AG04449 (cell line): ENCODE data around the gene SYNDIG1.

ENCODE experiments used
- CTCF ChIA-PET: fragments of 350-600 bp; formaldehyde crosslinking; extraction: SDS; loops from one replicate; lab custom pipeline; 2021; ENCODE audit warnings: antibody characterized with exemption; lab: Yijun Ruan, JAX
- POLR2A ChIA-PET: fragments of 400-600, 350-600 bp; formaldehyde crosslinking; extraction: SDS; loops from one replicate; lab custom pipeline; 2020; ENCODE audit warnings: antibody characterized with exemption, inconsistent platforms; lab: Yijun Ruan, JAX
- DNase-seq: peaks from one replicate; pipeline ENCODE4 v3.0.0-alpha.2; 2010; ENCODE audit warnings: low read depth, low spot score
- H3K4me3 ChIP-seq: 2 replicates; pipeline ENCODE4 v1.5.1; 2011; ENCODE audit warnings: low read depth, mild to moderate bottlenecking, control low read depth, low read length
- TF ChIP-seq, protein P1 (sequence below): IDR thresholded peaks from one replicate; pipeline ENCODE4 v1.5.1; 2011; ENCODE audit warnings: mild to moderate bottlenecking, moderate library complexity, low read length, control low read depth, inconsistent platforms; ENCODE audit not compliant: insufficient read depth; ENCODE audit errors: missing control alignments

Gene SYNDIG1

DNA sequence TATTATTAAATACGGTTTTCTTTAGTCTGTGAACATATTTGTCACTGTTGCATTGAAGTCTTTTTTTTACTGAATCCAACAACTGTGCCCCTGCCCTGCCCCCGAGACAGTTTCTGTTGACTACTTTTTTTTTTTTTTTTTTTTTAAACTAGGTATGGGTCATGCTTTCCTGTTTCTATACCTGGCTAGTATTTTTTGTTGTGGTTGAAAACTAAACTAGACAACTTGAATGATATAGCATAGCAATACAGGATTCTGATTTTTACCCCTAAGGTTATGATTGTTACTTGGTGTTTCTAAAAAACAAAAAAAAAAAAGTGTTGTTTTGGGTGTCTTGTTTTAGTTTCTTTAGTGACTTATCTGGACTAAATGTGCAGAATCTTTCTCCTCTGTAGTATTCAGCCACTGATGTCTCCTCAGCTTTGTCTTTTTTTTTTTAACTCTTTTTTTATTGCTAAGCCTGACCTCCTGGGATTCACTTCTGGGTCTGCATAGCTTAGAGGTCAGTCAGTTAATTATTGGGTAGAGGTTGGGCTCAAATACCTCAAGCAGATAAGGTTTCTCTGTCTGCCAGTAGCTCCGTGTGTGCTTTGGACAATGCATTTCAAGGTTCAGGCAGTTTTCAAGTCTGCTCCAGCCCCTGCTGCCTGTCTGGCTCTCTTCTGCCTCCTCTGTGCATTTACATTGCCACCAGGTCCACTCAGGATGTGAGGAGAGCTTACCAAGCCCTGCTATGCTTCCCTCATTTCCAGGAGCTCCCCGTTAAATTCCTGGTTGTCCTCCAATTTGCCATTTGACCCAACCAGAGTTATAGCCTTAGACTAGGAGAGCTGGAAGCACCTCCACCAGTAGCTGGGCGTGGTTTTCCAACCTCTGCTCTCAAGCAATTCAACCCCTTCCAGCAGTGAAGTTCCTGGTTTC is 91.4 kb downstream of the SYNDIG1 start:
- TF ChIP-seq, protein P1, sequence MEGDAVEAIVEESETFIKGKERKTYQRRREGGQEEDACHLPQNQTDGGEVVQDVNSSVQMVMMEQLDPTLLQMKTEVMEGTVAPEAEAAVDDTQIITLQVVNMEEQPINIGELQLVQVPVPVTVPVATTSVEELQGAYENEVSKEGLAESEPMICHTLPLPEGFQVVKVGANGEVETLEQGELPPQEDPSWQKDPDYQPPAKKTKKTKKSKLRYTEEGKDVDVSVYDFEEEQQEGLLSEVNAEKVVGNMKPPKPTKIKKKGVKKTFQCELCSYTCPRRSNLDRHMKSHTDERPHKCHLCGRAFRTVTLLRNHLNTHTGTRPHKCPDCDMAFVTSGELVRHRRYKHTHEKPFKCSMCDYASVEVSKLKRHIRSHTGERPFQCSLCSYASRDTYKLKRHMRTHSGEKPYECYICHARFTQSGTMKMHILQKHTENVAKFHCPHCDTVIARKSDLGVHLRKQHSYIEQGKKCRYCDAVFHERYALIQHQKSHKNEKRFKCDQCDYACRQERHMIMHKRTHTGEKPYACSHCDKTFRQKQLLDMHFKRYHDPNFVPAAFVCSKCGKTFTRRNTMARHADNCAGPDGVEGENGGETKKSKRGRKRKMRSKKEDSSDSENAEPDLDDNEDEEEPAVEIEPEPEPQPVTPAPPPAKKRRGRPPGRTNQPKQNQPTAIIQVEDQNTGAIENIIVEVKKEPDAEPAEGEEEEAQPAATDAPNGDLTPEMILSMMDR: no peak
- POLR2A ChIA-PET: no interaction called here
- no peak for DNase-seq
- no peak overlapping the region for H3K4me3 ChIP-seq
- CTCF ChIA-PET: no interaction called here

GRCh38 chr20:24565835-24566351 is 96.5 kb downstream of the SYNDIG1 start:
- TF ChIP-seq, protein P1: no peak
- H3K4me3 ChIP-seq: no peak overlapping the region
- CTCF ChIA-PET: no interaction called here
- DNase-seq: no peak
- POLR2A ChIA-PET: no interaction called here

DNA sequence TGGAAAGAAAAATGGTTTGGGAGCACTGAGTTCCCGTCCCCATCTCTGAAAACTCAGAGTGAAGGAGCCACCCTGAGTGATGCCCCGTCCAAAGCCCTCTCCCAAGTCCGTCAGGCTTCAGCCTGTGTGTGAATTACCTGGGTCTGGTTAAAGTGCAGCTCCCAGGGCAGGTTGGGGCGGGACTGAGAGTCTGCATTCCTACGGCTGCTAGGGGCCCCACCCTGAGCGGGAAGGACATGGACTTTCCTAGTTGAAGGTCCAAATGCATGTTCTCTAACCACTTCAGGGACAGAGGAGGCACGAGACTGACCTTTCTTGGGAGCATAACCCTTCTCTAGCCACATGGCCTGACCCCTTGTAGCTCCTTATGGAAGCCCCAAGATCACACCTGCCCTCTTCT is 97.2 kb downstream of the SYNDIG1 start:
- TF ChIP-seq, protein P1: no peak
- no peak overlapping the region for H3K4me3 ChIP-seq
- POLR2A ChIA-PET: no interaction called here
- CTCF ChIA-PET: no interaction called here
- no peak for DNase-seq

DNA sequence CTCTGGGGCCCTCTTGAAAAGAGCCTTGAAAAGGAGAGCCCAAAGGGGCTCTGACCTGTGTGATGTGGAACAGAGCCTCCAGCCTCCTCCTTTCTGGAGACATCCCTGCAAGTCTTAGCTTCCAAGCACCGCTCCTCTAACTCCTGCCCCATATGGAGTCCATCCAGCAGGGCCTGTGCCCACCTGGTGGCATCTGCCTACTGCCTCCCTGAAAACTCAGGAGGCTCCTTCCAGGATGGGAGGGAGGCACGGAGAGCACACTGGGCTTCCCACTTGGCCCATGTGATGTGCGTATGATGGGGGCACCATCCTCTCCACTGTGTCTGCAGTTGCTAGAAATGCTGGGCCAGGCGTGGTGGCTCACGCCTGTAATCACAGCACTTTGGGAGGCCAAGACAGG is 98.1 kb downstream of the SYNDIG1 start:
- CTCF ChIA-PET: no interaction called here
- DNase-seq: no peak
- no peak overlapping the region for H3K4me3 ChIP-seq
- TF ChIP-seq, protein P1: no peak
- POLR2A ChIA-PET: no interaction called here

DNA sequence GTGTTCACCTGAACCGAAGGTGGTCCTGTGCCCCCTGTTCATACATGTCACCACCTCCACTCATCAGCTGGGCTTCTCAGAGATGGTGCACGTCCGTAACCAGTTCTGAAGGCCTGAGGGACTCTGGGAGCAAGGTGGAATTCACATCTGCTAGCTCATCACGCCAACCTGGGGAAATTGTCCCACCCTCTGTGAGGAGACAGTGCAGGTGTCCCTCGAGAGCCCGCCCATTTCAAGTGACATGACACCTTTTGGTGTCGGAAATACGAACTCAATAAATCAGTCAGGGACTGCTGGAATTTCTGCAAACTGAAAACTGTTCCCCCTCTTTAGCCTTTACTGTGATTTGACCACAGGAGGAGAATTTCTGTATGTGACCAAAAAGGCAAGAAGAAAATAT is 99.4 kb downstream of the SYNDIG1 start:
- CTCF ChIA-PET: no interaction called here
- POLR2A ChIA-PET: no interaction called here
- no peak overlapping the region for H3K4me3 ChIP-seq
- TF ChIP-seq, protein P1: no peak
- DNase-seq: no peak

- no peak overlapping the region for H3K4me3 ChIP-seq
- no peak for DNase-seq
- TF ChIP-seq, protein P1: no peak
- ChIA-PET CTCF (no interaction called here), POLR2A (no interaction called here)
Measured at GRCh38 chr20:24571159-24571558, 101.7 kb downstream of the SYNDIG1 start.
